ENCODE results near the gene CHDH.

CHDH gene, protein sequence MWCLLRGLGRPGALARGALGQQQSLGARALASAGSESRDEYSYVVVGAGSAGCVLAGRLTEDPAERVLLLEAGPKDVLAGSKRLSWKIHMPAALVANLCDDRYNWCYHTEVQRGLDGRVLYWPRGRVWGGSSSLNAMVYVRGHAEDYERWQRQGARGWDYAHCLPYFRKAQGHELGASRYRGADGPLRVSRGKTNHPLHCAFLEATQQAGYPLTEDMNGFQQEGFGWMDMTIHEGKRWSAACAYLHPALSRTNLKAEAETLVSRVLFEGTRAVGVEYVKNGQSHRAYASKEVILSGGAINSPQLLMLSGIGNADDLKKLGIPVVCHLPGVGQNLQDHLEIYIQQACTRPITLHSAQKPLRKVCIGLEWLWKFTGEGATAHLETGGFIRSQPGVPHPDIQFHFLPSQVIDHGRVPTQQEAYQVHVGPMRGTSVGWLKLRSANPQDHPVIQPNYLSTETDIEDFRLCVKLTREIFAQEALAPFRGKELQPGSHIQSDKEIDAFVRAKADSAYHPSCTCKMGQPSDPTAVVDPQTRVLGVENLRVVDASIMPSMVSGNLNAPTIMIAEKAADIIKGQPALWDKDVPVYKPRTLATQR

DNA sequence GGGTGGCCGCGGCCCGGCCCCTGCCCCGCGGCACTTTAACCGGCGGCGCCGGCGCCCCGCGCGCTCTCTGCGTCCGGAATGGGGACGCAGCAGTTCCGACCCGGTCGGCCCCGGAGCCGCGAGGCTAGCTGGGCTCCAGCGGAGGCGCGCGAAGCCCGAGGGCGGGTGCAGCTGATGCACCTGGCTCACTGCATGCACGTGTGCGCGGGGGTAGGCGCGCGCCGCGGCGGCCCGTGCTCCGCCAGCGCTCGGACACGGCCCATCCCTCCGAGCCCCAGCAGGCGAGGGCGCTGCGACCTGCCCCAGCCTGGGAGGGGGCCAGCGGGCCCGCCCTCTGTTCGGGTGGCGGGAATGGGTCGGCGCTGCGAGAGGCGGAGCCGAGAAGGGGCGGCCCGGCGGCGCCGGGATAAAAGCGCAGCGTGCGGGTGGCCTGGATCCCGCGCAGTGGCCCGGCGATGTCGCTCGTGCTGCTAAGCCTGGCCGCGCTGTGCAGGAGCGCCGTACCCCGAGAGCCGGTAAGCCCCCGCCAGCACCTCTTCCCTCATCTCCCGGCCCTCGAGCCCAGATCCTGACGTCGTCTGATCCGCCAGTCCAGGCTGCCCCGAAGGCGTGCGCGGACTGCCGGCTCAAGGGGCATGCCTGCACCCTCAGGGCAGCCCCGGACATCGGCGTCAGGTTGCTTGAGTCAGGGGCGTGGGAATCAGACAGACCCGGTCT is at the start of gene CHDH, which contains the start of gene IL17RB:
Gene CHDH (minus strand): TSS at position 286 of the 717 bp plus-strand sequence. CDS start 22,411 bp downstream, outside the sequence.
Gene IL17RB (plus strand): TSS at position 435 of the 717 bp plus-strand sequence. CDS start 21 bp downstream, at position 456.
- TF ChIP-seq, protein P1, sequence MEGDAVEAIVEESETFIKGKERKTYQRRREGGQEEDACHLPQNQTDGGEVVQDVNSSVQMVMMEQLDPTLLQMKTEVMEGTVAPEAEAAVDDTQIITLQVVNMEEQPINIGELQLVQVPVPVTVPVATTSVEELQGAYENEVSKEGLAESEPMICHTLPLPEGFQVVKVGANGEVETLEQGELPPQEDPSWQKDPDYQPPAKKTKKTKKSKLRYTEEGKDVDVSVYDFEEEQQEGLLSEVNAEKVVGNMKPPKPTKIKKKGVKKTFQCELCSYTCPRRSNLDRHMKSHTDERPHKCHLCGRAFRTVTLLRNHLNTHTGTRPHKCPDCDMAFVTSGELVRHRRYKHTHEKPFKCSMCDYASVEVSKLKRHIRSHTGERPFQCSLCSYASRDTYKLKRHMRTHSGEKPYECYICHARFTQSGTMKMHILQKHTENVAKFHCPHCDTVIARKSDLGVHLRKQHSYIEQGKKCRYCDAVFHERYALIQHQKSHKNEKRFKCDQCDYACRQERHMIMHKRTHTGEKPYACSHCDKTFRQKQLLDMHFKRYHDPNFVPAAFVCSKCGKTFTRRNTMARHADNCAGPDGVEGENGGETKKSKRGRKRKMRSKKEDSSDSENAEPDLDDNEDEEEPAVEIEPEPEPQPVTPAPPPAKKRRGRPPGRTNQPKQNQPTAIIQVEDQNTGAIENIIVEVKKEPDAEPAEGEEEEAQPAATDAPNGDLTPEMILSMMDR (IDR thresholded peaks at IDR 0.05; ENCODE audit: control insufficient read depth, extremely low read depth, insufficient read depth) = peak; percentile 46
- H3K4me3 ChIP-seq (ENCODE audit: low read depth, low read length) = peak within 1 kb of the TSS; percentile 64

DNA sequence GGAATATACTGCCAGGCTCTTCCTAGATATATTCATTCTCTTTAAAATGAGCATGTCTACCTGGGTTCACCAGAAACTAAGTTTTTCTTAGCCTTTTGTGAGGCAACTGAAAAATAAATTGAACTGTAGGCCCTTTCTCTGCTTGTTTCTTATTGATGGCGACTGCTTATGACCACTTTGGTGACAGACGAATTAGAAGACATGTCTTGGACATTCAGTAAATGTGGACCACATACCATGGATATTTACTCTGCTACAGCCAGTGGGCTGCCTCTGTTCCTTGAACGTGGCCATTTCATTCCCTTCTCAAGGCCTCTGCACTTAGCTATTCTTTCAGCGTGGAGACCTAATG is 46.0 kb upstream of the CHDH start:
- TF ChIP-seq, protein P1 (IDR thresholded peaks at IDR 0.05; ENCODE audit: control insufficient read depth, extremely low read depth, insufficient read depth) = no peak
- H3K4me3 ChIP-seq (ENCODE audit: low read depth, low read length) = peak overlapping the region; percentile 97
- no peak for DNase-seq (ENCODE audit: low read depth)

More for the DNA sequence above, at the start of gene CHDH, which contains the start of gene IL17RB:
- peak; percentile 52 for DNase-seq (ENCODE audit: low read depth)

DNA sequence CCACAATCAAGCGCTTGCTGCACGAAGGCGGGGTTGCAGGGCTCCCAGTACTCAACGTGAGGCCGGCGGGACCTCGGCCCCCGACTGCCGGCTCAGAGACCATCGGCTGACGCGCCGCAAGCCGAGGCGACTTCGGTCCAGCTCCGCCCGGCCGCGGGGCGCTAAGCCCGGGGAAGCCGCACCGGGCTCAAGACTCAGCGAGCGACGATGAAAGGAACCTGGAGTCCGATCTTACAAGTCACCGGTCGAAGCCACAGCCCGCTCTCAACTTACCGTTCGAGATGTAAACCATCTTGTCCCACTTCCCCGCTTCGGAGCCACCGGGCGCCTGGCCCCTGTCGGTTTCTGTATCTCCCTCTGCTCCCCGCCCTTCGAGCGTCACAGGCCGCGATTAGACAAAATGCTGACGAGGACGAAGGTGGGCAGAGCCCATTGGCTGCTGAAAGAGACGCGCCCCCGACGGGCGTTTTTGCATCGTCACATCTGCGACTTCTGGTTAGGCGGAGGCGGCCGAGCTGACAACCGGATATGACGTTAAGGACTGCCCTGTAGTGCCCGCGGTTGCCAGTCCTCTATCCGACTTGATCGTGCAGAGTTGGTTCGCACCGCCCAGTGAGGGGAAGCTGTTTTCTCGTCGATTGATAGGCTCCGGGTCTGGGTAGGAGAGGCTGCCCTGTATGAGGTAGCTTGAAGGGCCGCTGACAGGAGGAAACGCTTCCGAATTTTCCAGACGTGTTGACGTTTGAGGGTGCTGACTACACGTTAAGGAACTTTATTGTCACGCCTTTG is 45.5 kb upstream of the CHDH start, which contains the start of gene SELENOK:
Gene SELENOK (minus strand): TSS at position 363 of the 789 bp plus-strand sequence.
- TF ChIP-seq, protein P1 (IDR thresholded peaks at IDR 0.05; ENCODE audit: control insufficient read depth, extremely low read depth, insufficient read depth) = no peak
- H3K4me3 ChIP-seq (ENCODE audit: low read depth, low read length) = peak within 1 kb of the TSS; percentile 97
- DNase-seq (ENCODE audit: low read depth) = peak; percentile 99

DNA sequence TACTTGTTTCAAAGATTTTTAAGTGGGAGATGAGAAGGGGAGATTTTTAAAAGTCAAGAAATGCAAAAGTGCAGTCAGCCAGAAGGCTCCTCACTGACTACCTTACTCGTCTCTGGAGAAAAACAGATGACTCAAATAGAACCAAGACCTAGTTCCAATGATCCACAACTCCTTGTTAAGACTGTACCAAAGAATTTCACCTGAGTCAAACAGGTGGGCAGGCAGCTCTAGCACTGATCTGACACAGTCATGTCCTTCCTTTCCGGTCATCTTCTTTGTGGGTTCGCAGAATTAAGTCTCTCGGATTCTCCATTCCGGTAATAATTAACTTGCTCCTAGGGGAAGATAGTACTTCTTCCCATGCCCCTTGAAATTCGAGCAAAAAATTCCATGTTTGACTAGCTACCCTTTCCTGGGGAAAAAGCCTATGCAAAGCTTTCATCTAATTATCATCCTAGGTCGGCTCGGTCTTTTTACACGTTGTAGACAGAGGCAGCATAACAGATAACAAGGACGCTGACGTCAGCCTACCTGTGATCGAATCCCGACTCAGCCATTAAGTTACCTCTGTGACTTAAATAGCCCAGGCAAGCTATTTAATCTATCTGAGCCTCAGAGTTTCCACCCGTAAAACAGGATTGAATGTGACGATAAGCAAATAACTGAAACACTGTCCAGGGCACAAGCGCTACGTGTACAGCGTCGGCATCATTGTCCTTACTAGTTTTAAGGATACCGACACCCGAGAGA is 44.7 kb upstream of the CHDH start:
- peak overlapping the region; percentile 97 for H3K4me3 ChIP-seq (ENCODE audit: low read depth, low read length)
- TF ChIP-seq, protein P1 (IDR thresholded peaks at IDR 0.05; ENCODE audit: control insufficient read depth, extremely low read depth, insufficient read depth) = no peak
- no peak for DNase-seq (ENCODE audit: low read depth)

DNA sequence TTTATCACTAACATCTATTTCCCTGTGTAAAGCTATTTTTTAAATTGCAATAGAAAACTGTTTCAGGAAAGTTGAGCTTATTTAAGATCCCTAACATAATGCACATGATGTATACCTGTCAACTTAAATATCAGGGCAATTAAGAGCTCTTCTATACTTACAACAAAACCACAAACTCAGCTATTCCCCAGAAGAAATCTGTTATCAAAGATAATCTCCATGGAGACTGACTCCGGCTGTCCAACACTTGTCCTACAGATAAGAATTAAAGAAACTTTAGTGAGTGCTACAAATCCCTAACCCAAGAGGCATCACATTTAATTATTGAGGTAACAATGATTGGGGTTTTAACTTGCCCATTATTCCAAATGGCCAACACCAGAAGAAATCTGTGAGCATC is 42.0 kb upstream of the CHDH start:
- H3K4me3 ChIP-seq (ENCODE audit: low read depth, low read length) = no peak overlapping the region
- no peak for DNase-seq (ENCODE audit: low read depth)
- TF ChIP-seq, protein P1 (IDR thresholded peaks at IDR 0.05; ENCODE audit: control insufficient read depth, extremely low read depth, insufficient read depth) = no peak
